Stimulated activated CD8-positive, alpha-beta memory T cell treated with anti-CD3 and anti-CD28 coated beads, Interleukin-12 subunit alpha, Interleukin-12 subunit beta, amount 100 ng/mL, for 24 hours (primary cell): Measurements from ENCODE around the gene MYO3B.
"Not testable (repeated sequence)": the region's sequence is repeated elsewhere in the genome, so short reads cannot be mapped to it uniquely, and the experiment has no call there.

Source experiments
- DNase-seq: peaks from one replicate; pipeline ENCODE4 v3.0.0-alpha.2; 2020; ENCODE audit errors: extremely low read depth

The MYO3B gene

GRCh38 chr2:170208967-170209366 is 31.0 kb downstream of the MYO3B start:
- no peak for DNase-seq

DNA sequence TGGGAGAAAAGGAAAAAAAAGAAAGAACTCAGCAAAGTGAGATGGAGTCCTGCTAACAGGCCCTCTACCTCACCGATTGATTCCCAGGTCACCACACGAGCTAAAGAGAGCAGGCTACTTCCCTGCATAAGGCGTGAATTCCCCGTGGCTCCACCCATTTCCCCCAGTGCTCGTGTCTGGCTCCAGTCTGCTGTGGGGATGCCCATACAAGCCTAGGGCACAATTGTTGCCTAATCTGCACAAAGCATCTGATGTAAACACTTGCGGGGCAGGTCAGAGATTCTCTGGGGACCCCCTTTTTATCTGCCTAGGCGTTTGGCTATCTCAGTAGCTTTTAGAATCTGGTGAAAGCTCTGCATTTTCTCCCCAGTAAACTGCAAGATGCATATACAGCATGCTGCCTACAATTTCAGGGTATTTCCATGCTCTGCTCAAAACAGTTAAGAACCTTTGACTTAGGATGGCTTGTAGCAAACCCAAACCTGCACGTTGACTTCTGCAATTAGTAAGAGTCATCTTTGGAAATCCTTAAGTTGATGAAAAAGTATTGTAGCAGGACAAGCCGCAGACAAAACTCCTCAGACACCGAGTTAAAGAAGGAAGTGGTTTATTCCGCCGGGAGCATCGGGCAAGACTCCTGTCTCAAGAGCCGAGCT is 34.8 kb downstream of the MYO3B start:
- DNase-seq: no peak

GRCh38 chr2:170213281-170213625 is 35.3 kb downstream of the MYO3B start:
- not testable (repeated sequence) for DNase-seq

DNA sequence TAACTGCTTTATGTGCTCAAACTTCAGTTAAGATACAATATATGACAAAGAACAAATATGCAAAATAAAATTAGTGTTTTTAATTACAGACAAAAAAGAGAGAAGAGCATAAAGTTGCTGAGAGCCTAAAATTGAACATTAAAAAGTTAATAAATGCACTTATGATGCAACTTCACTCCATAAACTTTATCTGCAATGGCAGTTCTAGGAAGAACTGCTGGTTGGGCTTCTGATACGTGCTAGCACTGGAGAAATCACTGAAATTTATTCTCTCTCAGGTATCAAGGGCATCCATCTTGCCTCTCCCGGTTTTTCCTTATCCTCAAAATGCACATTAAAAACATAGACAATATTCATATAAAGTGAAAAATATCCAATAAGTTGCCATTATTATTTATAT is 35.7 kb downstream of the MYO3B start:
- no peak for DNase-seq

GRCh38 chr2:170214309-170214948 is 36.5 kb downstream of the MYO3B start:
- no peak for DNase-seq

DNA sequence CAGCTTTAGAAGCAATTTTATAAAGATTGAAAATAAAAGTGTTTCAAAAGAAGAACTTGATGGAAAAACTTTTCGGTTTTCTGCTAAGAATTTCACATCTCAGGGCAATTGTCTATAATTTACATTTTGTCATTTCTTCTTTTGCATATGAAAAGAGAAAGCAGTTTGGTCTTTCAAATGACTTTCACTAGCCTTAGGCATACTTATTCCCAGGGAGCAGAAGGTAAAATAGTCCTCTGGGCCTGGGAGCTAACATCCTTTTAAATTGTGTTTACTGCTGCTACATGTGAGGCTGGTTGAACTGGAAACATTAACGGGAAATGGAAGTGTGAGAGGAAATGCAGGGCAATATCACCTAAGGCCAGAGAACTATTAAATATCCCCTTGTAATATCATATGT is 37.1 kb downstream of the MYO3B start:
- no peak for DNase-seq

DNA sequence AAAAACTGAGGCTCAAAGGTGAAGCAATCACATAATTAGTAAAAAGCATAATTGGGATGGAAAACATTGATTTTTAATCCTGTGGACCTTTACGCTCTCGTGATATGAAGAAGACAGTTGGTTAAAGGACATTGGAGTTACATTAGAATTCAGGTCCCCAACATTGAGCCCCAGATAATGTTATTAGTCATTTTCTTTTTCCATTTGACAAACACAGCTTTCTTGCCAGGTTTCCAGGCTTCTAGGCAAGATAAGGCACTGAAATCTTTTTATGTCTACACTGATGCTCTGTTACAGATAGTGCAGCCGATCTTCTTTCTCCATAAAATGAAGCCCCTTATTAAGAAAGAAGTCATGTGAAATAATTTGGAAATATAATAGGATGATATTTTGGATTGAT is 38.5 kb downstream of the MYO3B start:
- DNase-seq: no peak

DNA sequence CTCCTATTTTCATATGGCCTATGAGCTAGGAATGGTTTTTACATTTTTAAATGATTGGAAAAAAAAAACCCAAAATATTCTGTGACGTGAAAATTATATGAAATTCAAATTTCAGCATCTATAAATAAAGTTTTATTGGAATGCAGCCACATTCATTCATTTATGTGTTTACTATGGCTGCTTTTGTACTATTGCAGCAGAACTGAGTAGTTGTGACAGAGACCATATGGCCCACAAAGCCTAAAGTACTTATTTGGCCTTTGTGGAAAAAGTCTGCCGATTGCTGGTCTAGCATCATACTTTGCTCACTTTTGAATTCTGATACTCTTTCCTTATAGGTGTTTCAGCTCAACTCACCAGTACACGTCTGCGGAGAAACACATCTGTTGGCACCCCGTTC is 39.0 kb downstream of the MYO3B start:
- no peak for DNase-seq

DNA sequence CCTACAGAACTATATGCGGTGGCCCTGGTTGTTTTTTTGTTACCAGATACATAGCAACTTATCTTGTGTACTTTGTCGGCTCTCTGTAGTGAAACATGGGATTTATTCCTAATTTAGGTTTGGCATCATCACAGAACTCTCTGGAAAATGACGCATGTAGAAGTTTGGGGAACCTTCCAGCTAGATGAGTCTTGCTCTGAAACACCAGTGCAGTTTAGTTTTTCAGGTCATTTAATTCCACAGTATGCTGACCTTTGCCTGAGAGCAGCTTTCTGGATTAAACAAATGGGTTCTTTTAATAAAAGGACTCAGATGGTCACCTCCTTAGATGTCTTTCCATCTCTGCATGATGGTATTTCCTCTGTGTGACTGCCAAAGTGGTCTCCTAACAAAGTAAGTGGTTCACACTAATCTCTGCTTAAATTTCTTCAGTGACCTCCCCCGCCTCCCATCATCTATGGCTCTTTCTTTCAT is 39.9 kb downstream of the MYO3B start:
- no peak for DNase-seq

GRCh38 chr2:170218456-170218855 is 40.5 kb downstream of the MYO3B start:
- no peak for DNase-seq

GRCh38 chr2:170218931-170219330 is 41.0 kb downstream of the MYO3B start:
- DNase-seq: no peak

- DNase-seq: no peak
These were observed 43.7 kb downstream of the MYO3B start for GRCh38 chr2:170221317-170222288.

GRCh38 chr2:170222298-170222697 is 44.4 kb downstream of the MYO3B start:
- DNase-seq: no peak

- no peak for DNase-seq
These were observed 44.9 kb downstream of the MYO3B start for GRCh38 chr2:170222842-170223241.

DNA sequence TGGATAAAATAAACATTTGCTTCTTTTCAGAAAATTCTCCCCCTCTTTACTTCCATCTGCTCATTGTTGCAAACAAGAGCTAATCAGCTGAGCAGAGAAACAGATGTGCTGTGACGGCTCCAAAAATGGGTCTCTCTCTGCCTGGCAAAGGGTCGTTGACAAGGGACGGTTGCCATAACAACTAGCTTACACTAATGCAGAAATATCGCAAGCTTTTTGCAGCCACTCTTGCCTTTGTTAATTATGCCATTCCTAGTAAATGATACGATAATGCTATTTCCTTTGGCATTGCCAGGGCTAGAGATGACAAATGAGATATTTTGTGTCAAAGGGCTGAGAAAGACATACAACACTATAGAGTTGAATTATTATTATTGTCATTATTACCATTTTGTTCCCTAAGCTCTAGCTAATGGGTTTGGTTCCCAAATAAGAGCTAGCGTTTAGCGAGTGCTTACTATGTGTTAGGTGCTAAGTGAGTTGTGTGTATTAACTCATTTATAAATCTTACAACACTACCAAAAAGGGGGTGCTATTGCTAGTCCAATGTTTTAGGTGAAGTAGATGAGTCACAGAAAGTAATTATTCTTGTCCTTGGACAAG is 46.8 kb downstream of the MYO3B start:
- no peak for DNase-seq

DNA sequence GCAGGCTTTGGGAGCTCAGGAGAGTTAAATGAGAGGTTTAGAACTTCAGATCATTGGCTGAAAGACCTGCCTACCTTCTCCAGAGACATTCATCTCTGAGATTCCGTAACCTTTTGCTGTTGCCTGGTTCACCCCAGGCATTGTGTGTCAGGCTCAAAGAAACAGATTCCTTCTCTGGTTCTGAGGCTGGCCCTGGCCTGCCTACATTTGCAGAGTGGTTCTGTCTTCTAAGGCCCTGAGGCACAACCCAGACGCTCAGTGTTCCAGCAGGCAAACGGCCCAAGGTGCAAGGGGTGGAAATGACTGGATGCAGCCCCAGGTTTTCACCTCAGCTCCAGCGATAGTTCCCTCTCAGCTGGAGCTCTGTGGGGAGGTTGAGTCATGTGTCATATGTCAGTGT is 48.3 kb downstream of the MYO3B start:
- DNase-seq: no peak

- no peak for DNase-seq
These were observed 49.6 kb downstream of the MYO3B start for GRCh38 chr2:170227507-170227947.

DNA sequence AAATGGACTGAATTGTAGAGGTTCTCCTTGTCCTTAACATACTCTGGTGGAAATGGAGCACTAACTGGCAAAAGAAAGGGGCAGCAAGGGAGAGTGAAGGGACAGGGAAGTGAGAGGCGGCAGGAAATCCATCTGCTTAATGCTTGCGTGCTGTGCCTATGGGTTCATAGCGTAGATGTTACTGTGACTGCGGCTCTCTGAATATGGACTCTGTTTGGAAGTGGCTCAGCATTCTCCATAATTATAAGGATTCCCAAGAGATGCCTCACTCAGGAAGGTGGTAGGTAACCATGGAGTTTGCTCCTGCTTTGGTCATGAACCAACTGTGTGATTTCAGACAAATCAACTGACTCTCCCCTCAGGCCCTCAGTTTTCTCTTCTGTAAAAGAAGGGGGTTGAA is 50.0 kb downstream of the MYO3B start:
- no peak for DNase-seq

DNA sequence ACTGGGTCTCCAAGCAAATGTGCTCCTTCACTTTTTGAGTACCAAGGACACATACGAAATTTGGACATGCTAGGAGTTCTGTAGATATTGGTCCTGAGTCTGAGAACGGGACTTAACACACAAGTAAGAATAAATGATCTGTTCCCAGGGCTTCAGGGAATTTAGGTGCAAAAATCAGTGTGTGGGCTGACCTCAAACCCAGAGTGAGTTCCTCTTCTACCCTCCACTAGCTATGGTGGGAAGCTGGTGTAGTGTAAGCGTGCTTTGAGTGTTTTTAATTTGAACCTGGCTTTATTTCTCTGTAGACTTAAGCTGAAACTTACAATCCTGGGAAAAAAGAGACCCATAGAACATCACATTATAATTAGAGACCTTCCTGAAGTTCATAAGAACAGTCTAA is 50.5 kb downstream of the MYO3B start:
- no peak for DNase-seq

DNA sequence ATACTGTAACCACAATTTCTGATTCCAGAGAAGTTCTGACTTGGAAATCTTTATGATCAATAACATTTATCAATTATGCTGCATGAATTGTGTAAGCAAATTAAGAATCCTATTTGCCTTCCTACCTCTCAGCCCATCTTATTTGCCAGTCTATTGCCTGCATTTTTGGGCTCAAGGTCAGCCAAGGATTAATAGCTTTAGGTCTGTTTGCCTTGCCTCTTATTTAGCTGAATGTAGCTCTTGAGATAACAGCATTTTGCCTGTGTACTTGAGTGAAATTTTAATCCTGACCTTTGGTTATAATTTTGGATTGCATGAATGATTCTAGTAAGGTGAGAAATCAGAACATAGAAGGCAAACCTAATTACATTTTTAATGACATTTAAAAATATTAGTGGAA is 51.2 kb downstream of the MYO3B start:
- DNase-seq: no peak

DNA sequence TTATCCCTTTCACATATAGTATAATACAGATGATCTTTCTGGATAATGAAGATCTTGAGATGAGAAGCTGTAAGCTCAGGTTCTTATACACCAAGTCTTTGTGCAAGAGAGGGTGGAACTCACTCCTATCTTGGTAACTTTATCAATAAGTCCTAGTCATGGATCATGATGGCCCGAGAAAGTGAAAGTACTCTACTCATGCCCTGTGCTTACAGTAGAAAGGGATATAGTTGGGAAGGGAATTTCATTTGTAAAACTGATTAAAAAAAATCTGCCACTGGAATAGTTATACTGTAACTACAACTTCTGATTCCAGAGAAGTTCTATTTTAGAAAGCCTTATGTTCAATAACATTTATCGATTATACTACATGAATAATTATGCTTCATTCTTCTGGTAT is 51.8 kb downstream of the MYO3B start:
- no peak for DNase-seq
